WTC11 (cell line): ENCODE data around the gene ZNF385A. TPM values are rescaled to one million over a fixed set of nuclear protein-coding genes. Genes with fewer than 3 reads are reported as not detected.

ENCODE experiments used
- ATAC-seq: fragments of 200-7000 bp; cut with Tn5 transposase; 2 replicates; pipeline ENCODE4 v1.10.0; 2021; ENCODE audit warnings: mild to moderate bottlenecking, moderate library complexity
- CTCF ChIA-PET: fragments of 300-600 bp; sonication (Branson Sonifier 250); formaldehyde crosslinking; loops from one replicate; lab custom pipeline; 2021; ENCODE audit warnings: antibody characterized with exemption; lab: Charles Lee
- POLR2A ChIA-PET: fragments of 350-600 bp; sonication (Branson Sonifier 250); formaldehyde crosslinking; loops from one replicate; lab custom pipeline; 2021; ENCODE audit warnings: antibody characterized with exemption; lab: Charles Lee
- DNase-seq: peaks from one replicate; pipeline ENCODE4 v3.0.0; 2021; ENCODE audit warnings: low spot score
- H3K27ac Mint-ChIP-seq: 2 replicates; pipeline ENCODE4 v1.8.0; 2021; ENCODE audit warnings: mixed read lengths
- H3K27me3 Mint-ChIP-seq: 2 replicates; pipeline ENCODE4 v1.8.0; 2021; ENCODE audit warnings: low read depth, mild to moderate bottlenecking, moderate library complexity, mixed read lengths
- H3K36me3 Mint-ChIP-seq: 2 replicates; pipeline ENCODE4 v1.8.0; 2021; ENCODE audit warnings: mixed read lengths
- H3K4me1 Mint-ChIP-seq: 2 replicates; pipeline ENCODE4 v1.8.0; 2022; ENCODE audit warnings: mixed read lengths
- H3K4me3 Mint-ChIP-seq: 2 replicates; pipeline ENCODE4 v1.8.0; 2021; ENCODE audit warnings: mild to moderate bottlenecking, moderate library complexity, mixed read lengths
- H3K9me3 Mint-ChIP-seq: 2 replicates; pipeline ENCODE4 v1.8.0; 2021; ENCODE audit warnings: mixed read lengths
- CREB1 ChIP-seq: sonication (generic); formaldehyde crosslinking; IDR thresholded peaks from 2 replicates; pipeline ENCODE4 v1.8.0; 2023; ENCODE audit warnings: mild to moderate bottlenecking, missing genetic modification reagents
- FOXJ3 ChIP-seq: sonication (generic); formaldehyde crosslinking; IDR thresholded peaks from 2 replicates; pipeline ENCODE4 v1.9.0; 2021; ENCODE audit warnings: missing genetic modification reagents, mild to moderate bottlenecking, borderline replicate concordance
- FOXK1 ChIP-seq: sonication (generic); formaldehyde crosslinking; IDR thresholded peaks from 2 replicates; pipeline ENCODE4 v1.8.0; 2022; ENCODE audit warnings: mild to moderate bottlenecking, moderate library complexity, missing genetic modification reagents
- FOXP4 ChIP-seq: sonication (generic); formaldehyde crosslinking; IDR thresholded peaks from 2 replicates; pipeline ENCODE4 v1.8.0; 2022; ENCODE audit warnings: mild to moderate bottlenecking, missing genetic modification reagents
- GABPB1 ChIP-seq: sonication (generic); formaldehyde crosslinking; IDR thresholded peaks from 2 replicates; pipeline ENCODE4 v1.8.1; 2023; ENCODE audit warnings: mild to moderate bottlenecking, missing genetic modification reagents
- HMGA2 ChIP-seq: fragments of 250-450 bp; sonication (Bioruptor Pico); IDR thresholded peaks from 2 replicates; pipeline ENCODE4 v1.4.0; 2021; ENCODE audit warnings: mild to moderate bottlenecking, moderate library complexity
- IRF2 ChIP-seq: sonication (generic); formaldehyde crosslinking; IDR thresholded peaks from 2 replicates; pipeline ENCODE4 v1.8.0; 2022; ENCODE audit warnings: low read depth, missing genetic modification reagents, borderline replicate concordance
- NFATC4 ChIP-seq: fragments of 250-450 bp; sonication (Bioruptor Pico); IDR thresholded peaks from 2 replicates; pipeline ENCODE4 v1.9.0; 2021; ENCODE audit warnings: mild to moderate bottlenecking
- NFE2L1 ChIP-seq: sonication (generic); formaldehyde crosslinking; IDR thresholded peaks from 2 replicates; pipeline ENCODE4 v1.8.1; 2023; ENCODE audit warnings: missing genetic modification reagents
- PREB ChIP-seq: sonication (generic); formaldehyde crosslinking; IDR thresholded peaks from 2 replicates; pipeline ENCODE4 v1.8.1; 2022; ENCODE audit warnings: mild to moderate bottlenecking, missing genetic modification reagents, moderate library complexity, borderline replicate concordance
- ZBTB21 ChIP-seq: sonication (generic); formaldehyde crosslinking; IDR thresholded peaks from 2 replicates; pipeline ENCODE4 v1.8.1; 2023; ENCODE audit warnings: mild to moderate bottlenecking, missing genetic modification reagents, borderline replicate concordance
- ZBTB43 ChIP-seq: sonication (generic); formaldehyde crosslinking; IDR thresholded peaks from 2 replicates; pipeline ENCODE4 v1.8.1; 2023; ENCODE audit warnings: mild to moderate bottlenecking, missing genetic modification reagents
- ZNF232 ChIP-seq: sonication (generic); formaldehyde crosslinking; IDR thresholded peaks from 2 replicates; pipeline ENCODE4 v1.8.0; 2022; ENCODE audit warnings: mild to moderate bottlenecking, missing genetic modification reagents
- ZNF396 ChIP-seq: fragments of 250-450 bp; sonication (Bioruptor Pico); IDR thresholded peaks from 2 replicates; pipeline ENCODE4 v1.8.0; 2021; ENCODE audit warnings: mild to moderate bottlenecking, moderate library complexity, borderline replicate concordance
- ZNF532 ChIP-seq: fragments of 250-450 bp; sonication (Bioruptor Pico); IDR thresholded peaks from 2 replicates; pipeline ENCODE4 v1.9.0; 2021; ENCODE audit warnings: mild to moderate bottlenecking, borderline replicate concordance
- ZNF671 ChIP-seq: fragments of 250-450 bp; sonication (Bioruptor Pico); IDR thresholded peaks from 2 replicates; pipeline ENCODE4 v1.8.0; 2021; ENCODE audit warnings: mild to moderate bottlenecking
- total RNA-seq: library from RNA; stranded (reverse); gene quantifications from 3 replicates; pipeline ENCODE4 v1.2.3, GENCODE V29; 2021

The ZNF385A gene
- total RNA-seq, 1 experiment from 2014 or later: 23.5 TPM

- TF ChIP-seq ZNF396: no peak
Observed at GRCh38 chr12:54394281-54394719, 9.8 kb upstream of the ZNF385A start (continued).

GRCh38 chr12:54393743-54394142 lies 9.2 kb upstream of the ZNF385A start:
- TF ChIP-seq CREB1 (CRISPR knock-in tag) (no peak), NFE2L1 (no peak), ZBTB21 (no peak), IRF2 (no peak), ZNF532 (no peak), FOXP4 (CRISPR knock-in tag) (no peak), ZNF232 (CRISPR knock-in tag) (no peak), PREB (CRISPR knock-in tag) (no peak), NFATC4 (CRISPR knock-in tag) (no peak), ZNF671 (no peak)
- ChIA-PET CTCF (interaction anchor here (0.5 to 4.3 kb wide), 24 partner anchors 8 to 186 kb away, joined by 3 to 50 read pairs (median 4); partner anchors contain the start of genes COPZ1, NCKAP1L and ZNF385A), POLR2A (no interaction called here)
- Mint-ChIP-seq H3K27me3 (peaks cover 19% of the 10 kb centered on the region), H3K27ac (no peak overlapping the region), H3K9me3 (no peaks in the 10 kb centered on the region), H3K4me1 (peaks cover 40% of the 10 kb centered on the region), H3K4me3 (no peak overlapping the region), H3K36me3 (peaks cover 18% of the 10 kb centered on the region)
- no peak for ATAC-seq
- DNase-seq: no peak

GRCh38 chr12:54393207-54393609 lies 8.7 kb upstream of the ZNF385A start:
- DNase-seq (no peak), ATAC-seq (no peak)
- POLR2A ChIA-PET: interaction anchor here (0.6 to 1.2 kb wide), 2 partner anchors 14 to 134 kb away, joined by 3 to 4 read pairs; no protein-coding TSS in a partner anchor
- TF ChIP-seq GABPB1 (CRISPR knock-in tag): no peak
- no peak for TF ChIP-seq FOXJ3 (CRISPR knock-in tag)
- no peak for TF ChIP-seq HMGA2 (CRISPR knock-in tag)
- TF ChIP-seq FOXK1 (CRISPR knock-in tag): no peak
- no peak for TF ChIP-seq ZNF396
- TF ChIP-seq ZBTB43: no peak
- CTCF ChIA-PET: interaction anchor here (0.5 to 4.3 kb wide), 24 partner anchors 8 to 186 kb away, joined by 3 to 50 read pairs (median 4); partner anchors contain the start of genes COPZ1, NCKAP1L and ZNF385A
- H3K4me1 Mint-ChIP-seq: peaks cover 45% of the 10 kb centered on the region
- no peak overlapping the region for H3K27ac Mint-ChIP-seq
- peaks cover 19% of the 10 kb centered on the region for H3K27me3 Mint-ChIP-seq
- H3K36me3 Mint-ChIP-seq: peaks cover 15% of the 10 kb centered on the region
- H3K9me3 Mint-ChIP-seq: no peaks in the 10 kb centered on the region
- no peak overlapping the region for H3K4me3 Mint-ChIP-seq
